HFFc6 (cell line): ENCODE data around the gene MED14. TPM values are rescaled to one million over a fixed set of nuclear protein-coding genes. Genes with fewer than 3 reads are reported as not detected.
"Not testable (repeated sequence)": the region's sequence is repeated elsewhere in the genome, so short reads cannot be mapped to it uniquely, and the experiment has no call there.

Experiments used
- DNase-seq: peaks from one replicate; pipeline ENCODE4 v3.0.0-alpha.2; 2018
- H3K27ac Mint-ChIP-seq: 2 replicates; pipeline ENCODE4 v1.8.0; 2020; ENCODE audit warnings: mild to moderate bottlenecking, mixed read lengths
- H3K27me3 Mint-ChIP-seq: 2 replicates; pipeline ENCODE4 v1.8.0; 2021; ENCODE audit warnings: mild to moderate bottlenecking, moderate library complexity, mixed read lengths; ENCODE audit not compliant: insufficient read depth
- H3K36me3 Mint-ChIP-seq: 2 replicates; pipeline ENCODE4 v1.8.0; 2021; ENCODE audit warnings: low read depth, mixed read lengths
- H3K4me1 Mint-ChIP-seq: 2 replicates; pipeline ENCODE4 v1.8.0; 2020; ENCODE audit warnings: low read depth, mixed read lengths
- H3K4me3 Mint-ChIP-seq: 2 replicates; pipeline ENCODE4 v1.8.0; 2020; ENCODE audit warnings: mild to moderate bottlenecking, moderate library complexity, mixed read lengths
- H3K9me3 Mint-ChIP-seq: 2 replicates; pipeline ENCODE4 v1.8.0; 2020; ENCODE audit warnings: mild to moderate bottlenecking, mixed read lengths
- CTCF ChIP-seq: fragments of 200-600 bp; sonication (generic); IDR thresholded peaks from 2 replicates; pipeline ENCODE4 v1.5.0; 2021; ENCODE audit warnings: antibody characterized with exemption, mild to moderate bottlenecking
- total RNA-seq, 6 experiments: library from RNA; stranded (reverse); fragmentation: NEBNext Ultra II Directional; extraction: Animal tissue kit (Norgen Biotek cat#: 25700); gene quantifications; 2 replicates in 1 of 6; 3 replicates in 5 of 6; pipeline ENCODE4 v1.2.3, GENCODE V29; 2021

Gene MED14
- total RNA-seq, 6 experiments from 2014 or later = 29.0 to 40.5 (median 38.2) TPM

DNA sequence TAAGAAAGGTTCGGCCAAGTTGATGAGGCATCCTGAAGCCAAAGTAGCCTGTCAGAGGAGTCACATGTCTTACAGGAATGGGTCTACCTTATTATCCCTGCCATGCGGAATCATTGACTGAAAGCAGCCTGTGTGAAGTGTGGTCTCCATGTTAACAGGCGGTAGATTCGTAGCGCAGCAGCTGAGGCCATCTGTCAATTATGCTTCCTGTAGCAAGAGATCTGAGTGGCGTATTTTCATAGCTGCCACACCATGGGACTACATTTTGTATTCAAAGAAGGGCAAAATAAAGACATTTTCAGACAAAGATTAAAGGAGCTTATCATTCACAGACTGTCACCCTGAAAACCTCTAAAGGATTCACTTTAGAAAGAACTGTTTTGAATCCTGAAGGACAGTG is 11.2 kb upstream of the MED14 start:
- TF ChIP-seq CTCF = no peak
- H3K27ac Mint-ChIP-seq = no peak overlapping the region
- H3K36me3 Mint-ChIP-seq = no peaks in the 10 kb centered on the region
- H3K4me3 Mint-ChIP-seq = no peak overlapping the region
- no peak for DNase-seq
- no peaks in the 10 kb centered on the region; the same call in 1 of the 2 replicates for H3K4me1 Mint-ChIP-seq
- H3K9me3 Mint-ChIP-seq = no peaks in the 10 kb centered on the region
- H3K27me3 Mint-ChIP-seq = peaks cover 4% of the 10 kb centered on the region

- H3K4me3 Mint-ChIP-seq = peak overlapping the region; percentile 90
- H3K27ac Mint-ChIP-seq = peak overlapping the region; percentile 98
- no peaks in the 10 kb centered on the region; the same call in 1 of the 2 replicates for H3K27me3 Mint-ChIP-seq
Observed at GRCh38 chrX:40736170-40736505, 796 bp upstream of the MED14 start.

DNA sequence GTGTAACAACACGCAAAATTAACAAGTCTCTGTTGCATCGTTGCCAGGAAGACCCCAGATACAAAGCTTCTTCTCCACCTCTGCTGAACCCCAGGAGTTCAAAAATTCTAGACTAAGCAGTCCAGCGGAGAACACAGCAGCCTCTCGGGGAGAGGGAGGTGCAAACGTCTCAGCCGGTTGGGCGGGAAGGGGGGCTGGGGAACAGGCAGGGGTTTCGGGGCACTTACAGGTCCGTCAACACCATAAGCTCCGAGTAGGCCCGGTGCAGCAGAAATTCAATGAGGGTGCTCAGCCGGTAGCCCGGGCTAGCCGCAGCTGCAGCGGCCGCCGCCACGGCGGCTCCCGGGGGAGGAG is 394 bp downstream of the MED14 start:
- no peaks in the 10 kb centered on the region for H3K9me3 Mint-ChIP-seq
- no peaks in the 10 kb centered on the region for H3K36me3 Mint-ChIP-seq
- no peaks in the 10 kb centered on the region; the same call in 1 of the 2 replicates for H3K27me3 Mint-ChIP-seq
- no peak for DNase-seq
- peak overlapping the region; percentile 93 for H3K4me3 Mint-ChIP-seq
- H3K27ac Mint-ChIP-seq = peak overlapping the region; percentile 68
- peaks cover 32% of the 10 kb centered on the region for H3K4me1 Mint-ChIP-seq
- no peak for TF ChIP-seq CTCF

More at GRCh38 chrX:40736170-40736505, 796 bp upstream of the MED14 start:
- Mint-ChIP-seq H3K4me1 (peaks cover 32% of the 10 kb centered on the region), H3K36me3 (no peaks in the 10 kb centered on the region), H3K9me3 (no peaks in the 10 kb centered on the region)
- no peak for DNase-seq
- no peak; the same call in 1 of the 2 replicates for TF ChIP-seq CTCF

- Mint-ChIP-seq H3K27me3 (no peaks in the 10 kb centered on the region; the same call in 1 of the 2 replicates), H3K4me1 (peaks cover 24% of the 10 kb centered on the region), H3K4me3 (peak overlapping the region; percentile 93), H3K9me3 (no peaks in the 10 kb centered on the region), H3K36me3 (no peaks in the 10 kb centered on the region; the same call in 1 of the 2 replicates), H3K27ac (0 out of 2 replicates have a peak overlapping the region, but pooled peaks have one; percentile 5)
- no peak for DNase-seq
- no peak for TF ChIP-seq CTCF
Observed at GRCh38 chrX:40733706-40734105, 1.6 kb downstream of the MED14 start.

DNA sequence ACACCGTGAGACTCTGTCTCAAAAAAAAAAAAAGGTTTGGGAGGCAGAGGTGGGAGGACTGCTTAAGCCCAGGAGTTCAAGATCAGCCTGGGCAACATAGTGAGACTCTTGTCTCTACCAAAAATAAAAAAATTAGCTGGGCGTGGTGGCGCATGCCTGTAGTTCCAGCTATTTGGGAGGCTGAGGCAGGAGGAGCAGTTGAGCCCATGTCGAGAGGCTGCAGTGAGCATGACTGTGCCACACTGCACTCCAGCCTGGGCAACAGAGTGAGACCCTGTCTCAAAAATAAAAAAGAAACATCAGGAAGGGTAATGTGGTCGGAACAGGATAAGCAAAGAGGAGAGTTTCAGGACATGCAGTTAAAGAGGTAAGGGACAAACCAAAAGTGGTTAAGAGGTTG is 2.8 kb downstream of the MED14 start:
- peaks cover 20% of the 10 kb centered on the region for H3K4me1 Mint-ChIP-seq
- not testable (repeated sequence) for DNase-seq, H3K27me3 Mint-ChIP-seq, H3K9me3 Mint-ChIP-seq, H3K4me3 Mint-ChIP-seq, H3K36me3 Mint-ChIP-seq, H3K27ac Mint-ChIP-seq

- Mint-ChIP-seq H3K36me3 (peaks cover 4% of the 10 kb centered on the region; the same call in 1 of the 2 replicates), H3K27me3 (no peaks in the 10 kb centered on the region; the same call in 1 of the 2 replicates), H3K4me3 (no peak overlapping the region), H3K4me1 (peaks cover 24% of the 10 kb centered on the region), H3K27ac (no peak overlapping the region; the same call in 1 of the 2 replicates), H3K9me3 (no peaks in the 10 kb centered on the region)
- no peak for TF ChIP-seq CTCF
- DNase-seq = no peak
Observed at GRCh38 chrX:40729598-40730584, 5.5 kb downstream of the MED14 start.
